PC-9 (cell line): ENCODE data around the gene SWI5.

ENCODE experiments used
- EZH2 ChIP-seq: fragments of 200-600 bp; sonication (generic); IDR thresholded peaks from 2 replicates; pipeline ENCODE4 v1.8.0; 2017; ENCODE audit warnings: antibody characterized with exemption, low read depth
- TF ChIP-seq, protein P1 (sequence below): fragments of 200-600 bp; sonication (generic); conservative IDR thresholded peaks from 2 replicates; pipeline ENCODE4 v1.6.1; 2017; ENCODE audit warnings: mixed run types, antibody characterized with exemption, mild to moderate bottlenecking, moderate library complexity

DNA sequence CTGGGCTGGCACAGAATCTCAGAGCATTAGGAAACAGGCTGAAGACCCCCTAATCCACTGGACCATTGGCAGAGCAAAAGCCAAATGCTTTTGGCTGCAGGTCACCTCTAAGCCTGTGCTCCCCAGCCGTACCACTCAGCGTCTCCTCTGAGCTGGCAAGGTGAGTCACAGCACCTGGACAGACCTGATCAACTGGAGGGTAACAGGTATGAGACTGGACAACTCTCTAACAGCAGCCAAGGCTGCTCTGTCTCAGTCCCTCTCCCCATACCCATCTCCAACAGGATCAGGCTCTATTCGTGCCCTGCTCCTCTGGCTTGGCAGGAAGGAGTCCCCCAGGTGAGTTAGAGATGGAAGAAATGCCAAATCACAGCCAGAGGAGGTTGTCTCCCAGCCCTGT lies 5.0 kb upstream of the SWI5 start:
- TF ChIP-seq, protein P1, sequence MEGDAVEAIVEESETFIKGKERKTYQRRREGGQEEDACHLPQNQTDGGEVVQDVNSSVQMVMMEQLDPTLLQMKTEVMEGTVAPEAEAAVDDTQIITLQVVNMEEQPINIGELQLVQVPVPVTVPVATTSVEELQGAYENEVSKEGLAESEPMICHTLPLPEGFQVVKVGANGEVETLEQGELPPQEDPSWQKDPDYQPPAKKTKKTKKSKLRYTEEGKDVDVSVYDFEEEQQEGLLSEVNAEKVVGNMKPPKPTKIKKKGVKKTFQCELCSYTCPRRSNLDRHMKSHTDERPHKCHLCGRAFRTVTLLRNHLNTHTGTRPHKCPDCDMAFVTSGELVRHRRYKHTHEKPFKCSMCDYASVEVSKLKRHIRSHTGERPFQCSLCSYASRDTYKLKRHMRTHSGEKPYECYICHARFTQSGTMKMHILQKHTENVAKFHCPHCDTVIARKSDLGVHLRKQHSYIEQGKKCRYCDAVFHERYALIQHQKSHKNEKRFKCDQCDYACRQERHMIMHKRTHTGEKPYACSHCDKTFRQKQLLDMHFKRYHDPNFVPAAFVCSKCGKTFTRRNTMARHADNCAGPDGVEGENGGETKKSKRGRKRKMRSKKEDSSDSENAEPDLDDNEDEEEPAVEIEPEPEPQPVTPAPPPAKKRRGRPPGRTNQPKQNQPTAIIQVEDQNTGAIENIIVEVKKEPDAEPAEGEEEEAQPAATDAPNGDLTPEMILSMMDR = no peak
- no peak for TF ChIP-seq EZH2
